Keratinocyte (primary cell): ENCODE results near the gene MAP1LC3B. TPM values are rescaled to one million over a fixed set of nuclear protein-coding genes. Genes with fewer than 3 reads are reported as not detected.
"Not testable (repeated sequence)": the region's sequence is repeated elsewhere in the genome, so short reads cannot be mapped to it uniquely, and the experiment has no call there.

Experiments
- DNase-seq: peaks from one replicate; pipeline ENCODE4 v3.0.0-alpha.2; 2011; ENCODE audit warnings: low read depth, missing footprints, low spot score
- FAIRE-seq: peaks from 2 replicates; lab custom pipeline; 2011; peaks lifted over from hg19 to GRCh38; lab: Jason Lieb, UNC
- H2AFZ ChIP-seq: 2 replicates; pipeline ENCODE4 v1.6.0; 2012; ENCODE audit warnings: low read length, control low read depth, inconsistent platforms; ENCODE audit not compliant: control insufficient read depth
- H3K27ac ChIP-seq: 2 replicates; pipeline ENCODE4 v1.5.1; 2011; ENCODE audit warnings: low read length; ENCODE audit not compliant: control insufficient read depth, insufficient read depth
- H3K27me3 ChIP-seq: 3 replicates; pipeline ENCODE4 v1.6.0; 2011; ENCODE audit warnings: low read length; ENCODE audit not compliant: control insufficient read depth, insufficient read depth; ENCODE audit errors: extremely low read depth
- H3K36me3 ChIP-seq, 2 experiments: 2 replicates in 1 of 2; 3 replicates in 1 of 2; pipeline ENCODE4 v1.5.1; 2011; ENCODE audit warnings: low read length in 2 of 2, mild to moderate bottlenecking in 1 of 2; ENCODE audit not compliant: control insufficient read depth in 2 of 2, insufficient read depth in 2 of 2; ENCODE audit errors: extremely low read depth in 1 of 2
- H3K4me1 ChIP-seq: 3 replicates; pipeline ENCODE4 v1.5.1; 2011; ENCODE audit warnings: low read length; ENCODE audit not compliant: control insufficient read depth, insufficient read depth; ENCODE audit errors: extremely low read depth
- H3K4me2 ChIP-seq: 3 replicates; pipeline ENCODE4 v1.6.0; 2011; ENCODE audit warnings: low read depth, low read length; ENCODE audit not compliant: control insufficient read depth, insufficient read depth; ENCODE audit errors: extremely low read depth
- H3K4me3 ChIP-seq, 3 experiments: fragments of 200-600 bp in 1 of 3; sonication (generic) in 1 of 3; 2 replicates in 2 of 3; 3 replicates in 1 of 3; pipeline ENCODE4 v1.5.1; 2011 to 2016; ENCODE audit warnings: low read length in 3 of 3, mild to moderate bottlenecking in 3 of 3, control low read depth in 2 of 3, inconsistent platforms in 1 of 3, low read depth in 1 of 3, mixed read lengths in 1 of 3, mixed run types in 1 of 3, moderate library complexity in 1 of 3; ENCODE audit not compliant: control insufficient read depth in 2 of 3, insufficient read depth in 2 of 3; ENCODE audit errors: extremely low read depth in 1 of 3
- H3K79me2 ChIP-seq: 2 replicates; pipeline ENCODE4 v1.6.0; 2012; ENCODE audit warnings: low read length; ENCODE audit not compliant: control insufficient read depth, insufficient read depth
- H3K9ac ChIP-seq: 3 replicates; pipeline ENCODE4 v1.6.0; 2011; ENCODE audit warnings: low read length; ENCODE audit not compliant: control insufficient read depth, insufficient read depth; ENCODE audit errors: extremely low read depth
- H3K9me1 ChIP-seq: 3 replicates; pipeline ENCODE4 v1.6.0; 2011; ENCODE audit warnings: low read length; ENCODE audit not compliant: control insufficient read depth, insufficient read depth; ENCODE audit errors: extremely low read depth
- H3K9me3 ChIP-seq: 2 replicates; pipeline ENCODE4 v1.5.1; 2012; ENCODE audit warnings: low read depth, low read length; ENCODE audit not compliant: control insufficient read depth
- H4K20me1 ChIP-seq: 3 replicates; pipeline ENCODE4 v1.6.0; 2011; ENCODE audit warnings: low read length; ENCODE audit not compliant: control insufficient read depth, insufficient read depth; ENCODE audit errors: extremely low read depth
- EZH2 ChIP-seq: IDR thresholded peaks from one replicate; pipeline ENCODE4 v1.6.1; 2012; ENCODE audit warnings: inconsistent platforms, mild to moderate bottlenecking, low read length, moderate library complexity
- dilution Hi-C: fragments of 300-500 bp; cut with MboI; formaldehyde crosslinking; loops from one replicate; pipeline ENCODE4 v1.7.0; 2020; ENCODE audit warnings: low sequenced_read_pairs; ENCODE audit not compliant: extremely low pct_ligation_motif_present
- polyA plus RNA-seq, 5 experiments: library from polyadenylated mRNA; depleted of rRNA in 3 of 5; stranded (reverse) in 3 of 5; stranded (forward) in 1 of 5; unstranded in 1 of 5; fragments of >200 nt; gene quantifications; 1 replicate in 1 of 5; 2 replicates in 3 of 5; 3 replicates in 1 of 5; pipeline versions ENCODE4 v1.2.1 to v1.2.3, GENCODE V29; 2011 to 2012; ENCODE audit warnings: missing spikeins in 2 of 5, low read depth in 1 of 5, low replicate concordance in 1 of 5
- TF ChIP-seq, protein P1 (sequence below), 3 experiments: IDR thresholded peaks in 1 of 3; conservative IDR thresholded peaks in 1 of 3; optimal IDR thresholded peaks in 1 of 3; 2 replicates in 2 of 3; 3 replicates in 1 of 3; pipeline versions ENCODE3 to v1.5.1; 2011; ENCODE audit warnings: low read length in 3 of 3, mild to moderate bottlenecking in 3 of 3, moderate library complexity in 2 of 3, control low read depth in 1 of 3, inconsistent platforms in 1 of 3; ENCODE audit not compliant: insufficient read depth in 2 of 3; ENCODE audit errors: extremely low read depth in 1 of 3

The MAP1LC3B gene
- polyA plus RNA-seq, 1 donor (not counting 4 experiments of a cell fraction or from before 2014, with no cell fraction given), result 50.3 TPM

DNA sequence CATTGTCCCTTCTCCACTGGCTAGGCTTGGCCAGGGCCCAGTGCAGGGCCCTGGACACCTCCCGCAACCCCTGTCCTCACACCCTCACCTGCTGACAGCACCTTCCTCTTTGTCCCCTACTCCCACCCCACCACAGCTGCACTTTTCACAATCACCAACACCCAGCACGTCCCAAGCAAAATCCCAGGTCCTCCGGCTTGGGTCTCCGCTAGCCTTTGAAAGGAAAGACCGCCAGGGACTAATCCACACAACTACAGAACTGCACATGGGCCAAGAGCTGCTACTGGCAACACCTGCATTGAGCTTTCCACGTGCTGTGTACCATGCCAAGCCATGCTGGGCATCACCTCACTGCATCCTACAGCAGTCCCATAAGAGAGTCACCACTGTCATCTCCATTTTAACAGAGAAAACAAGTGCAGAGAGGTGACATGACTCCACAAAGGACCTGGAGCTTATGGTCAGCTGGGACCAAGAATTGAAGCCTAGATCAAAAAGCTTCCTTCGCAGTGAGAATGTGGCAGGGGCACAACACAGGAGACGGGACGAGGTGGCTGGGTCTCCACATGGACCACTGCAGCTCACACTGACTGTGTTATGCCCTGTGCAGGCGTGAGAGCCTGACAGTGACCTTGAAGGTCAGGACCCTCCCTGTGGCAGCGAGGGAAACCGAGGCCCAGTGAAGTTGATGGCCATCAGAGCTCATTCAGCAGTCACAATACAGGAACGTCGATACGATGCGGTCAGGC is 31.1 kb upstream of the MAP1LC3B start:
- H3K4me3 ChIP-seq, result no peak overlapping the region
- FAIRE-seq, result no peak
- H3K9ac ChIP-seq, result no peak overlapping the region
- H2AFZ ChIP-seq, result no peak overlapping the region
- TF ChIP-seq EZH2, result no peak
- TF ChIP-seq, protein P1, sequence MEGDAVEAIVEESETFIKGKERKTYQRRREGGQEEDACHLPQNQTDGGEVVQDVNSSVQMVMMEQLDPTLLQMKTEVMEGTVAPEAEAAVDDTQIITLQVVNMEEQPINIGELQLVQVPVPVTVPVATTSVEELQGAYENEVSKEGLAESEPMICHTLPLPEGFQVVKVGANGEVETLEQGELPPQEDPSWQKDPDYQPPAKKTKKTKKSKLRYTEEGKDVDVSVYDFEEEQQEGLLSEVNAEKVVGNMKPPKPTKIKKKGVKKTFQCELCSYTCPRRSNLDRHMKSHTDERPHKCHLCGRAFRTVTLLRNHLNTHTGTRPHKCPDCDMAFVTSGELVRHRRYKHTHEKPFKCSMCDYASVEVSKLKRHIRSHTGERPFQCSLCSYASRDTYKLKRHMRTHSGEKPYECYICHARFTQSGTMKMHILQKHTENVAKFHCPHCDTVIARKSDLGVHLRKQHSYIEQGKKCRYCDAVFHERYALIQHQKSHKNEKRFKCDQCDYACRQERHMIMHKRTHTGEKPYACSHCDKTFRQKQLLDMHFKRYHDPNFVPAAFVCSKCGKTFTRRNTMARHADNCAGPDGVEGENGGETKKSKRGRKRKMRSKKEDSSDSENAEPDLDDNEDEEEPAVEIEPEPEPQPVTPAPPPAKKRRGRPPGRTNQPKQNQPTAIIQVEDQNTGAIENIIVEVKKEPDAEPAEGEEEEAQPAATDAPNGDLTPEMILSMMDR (optimal IDR thresholded peaks at IDR 0.05 in 1 of 3, IDR thresholded peaks at IDR 0.05 in 1 of 3, conservative IDR thresholded peaks at IDR 0.05 in 1 of 3; ENCODE audit: extremely low read depth in 1 of 3, insufficient read depth in 2 of 3, low read length in 3 of 3), result no peak
- H3K4me1 ChIP-seq, result no peaks in the 10 kb centered on the region
- no peak overlapping the region for H3K27ac ChIP-seq
- DNase-seq, result no peak
- H3K4me2 ChIP-seq, result no peak overlapping the region
- H3K36me3 ChIP-seq, result peaks cover 37 to 46% of the 10 kb centered on the region in 2 experiments
- peaks cover 32% of the 10 kb centered on the region for H3K79me2 ChIP-seq
- no peaks in the 10 kb centered on the region for H3K9me1 ChIP-seq
- H3K27me3 ChIP-seq, result no peaks in the 10 kb centered on the region
- dilution Hi-C loops, result no loop called here
- H3K9me3 ChIP-seq, result no peaks in the 10 kb centered on the region
- peaks cover 8% of the 10 kb centered on the region for H4K20me1 ChIP-seq

DNA sequence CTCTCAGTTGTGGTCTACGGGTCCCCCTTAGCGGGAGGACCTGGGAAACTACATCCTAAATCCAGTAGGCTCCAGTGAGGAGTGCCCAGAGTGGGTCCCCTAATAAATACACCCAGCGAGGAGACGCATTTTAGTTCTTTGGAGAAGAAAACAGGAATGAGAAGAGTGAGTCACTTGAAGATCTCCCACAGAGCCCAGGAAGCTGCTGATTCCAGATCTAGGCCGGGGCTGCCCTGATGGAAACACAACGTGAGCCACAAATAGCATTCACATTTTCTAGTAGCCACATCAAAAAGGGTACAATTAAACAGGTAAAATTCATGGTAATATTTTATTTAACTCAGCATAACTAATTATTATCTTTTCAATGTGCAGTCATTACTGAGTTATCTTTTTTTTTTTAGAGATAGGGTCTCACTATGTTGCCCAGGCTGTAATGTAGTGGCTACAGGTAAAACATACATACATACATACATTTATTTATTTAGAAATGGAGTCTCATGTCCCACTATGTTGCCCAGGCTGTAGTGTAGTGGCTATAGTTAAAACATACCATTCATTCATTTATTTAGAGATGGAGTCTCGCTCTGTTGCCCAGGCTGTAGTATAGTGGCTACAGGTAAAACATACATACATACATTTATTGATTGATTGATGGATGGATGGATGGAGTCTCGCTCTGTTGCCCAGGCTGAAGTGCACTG is 30.1 kb upstream of the MAP1LC3B start:
- dilution Hi-C loops, result no loop called here
- Histone ChIP-seq H3K4me2 (no peak overlapping the region), H3K9me1 (no peaks in the 10 kb centered on the region), H4K20me1 (peaks cover 8% of the 10 kb centered on the region), H3K36me3 (peaks cover 42 to 44% of the 10 kb centered on the region in 2 experiments), H3K79me2 (peaks cover 41% of the 10 kb centered on the region), H3K9me3 (no peaks in the 10 kb centered on the region), H3K4me3 (no peak overlapping the region), H3K27me3 (no peaks in the 10 kb centered on the region), H3K27ac (no peak overlapping the region), H3K4me1 (no peaks in the 10 kb centered on the region), H2AFZ (no peak overlapping the region), H3K9ac (no peak overlapping the region)
- FAIRE-seq (no peak), DNase-seq (no peak)
- no peak for TF ChIP-seq EZH2
- TF ChIP-seq, protein P1 (optimal IDR thresholded peaks at IDR 0.05 in 1 of 3, IDR thresholded peaks at IDR 0.05 in 1 of 3, conservative IDR thresholded peaks at IDR 0.05 in 1 of 3; ENCODE audit: extremely low read depth in 1 of 3, insufficient read depth in 2 of 3, low read length in 3 of 3), result no peak

DNA sequence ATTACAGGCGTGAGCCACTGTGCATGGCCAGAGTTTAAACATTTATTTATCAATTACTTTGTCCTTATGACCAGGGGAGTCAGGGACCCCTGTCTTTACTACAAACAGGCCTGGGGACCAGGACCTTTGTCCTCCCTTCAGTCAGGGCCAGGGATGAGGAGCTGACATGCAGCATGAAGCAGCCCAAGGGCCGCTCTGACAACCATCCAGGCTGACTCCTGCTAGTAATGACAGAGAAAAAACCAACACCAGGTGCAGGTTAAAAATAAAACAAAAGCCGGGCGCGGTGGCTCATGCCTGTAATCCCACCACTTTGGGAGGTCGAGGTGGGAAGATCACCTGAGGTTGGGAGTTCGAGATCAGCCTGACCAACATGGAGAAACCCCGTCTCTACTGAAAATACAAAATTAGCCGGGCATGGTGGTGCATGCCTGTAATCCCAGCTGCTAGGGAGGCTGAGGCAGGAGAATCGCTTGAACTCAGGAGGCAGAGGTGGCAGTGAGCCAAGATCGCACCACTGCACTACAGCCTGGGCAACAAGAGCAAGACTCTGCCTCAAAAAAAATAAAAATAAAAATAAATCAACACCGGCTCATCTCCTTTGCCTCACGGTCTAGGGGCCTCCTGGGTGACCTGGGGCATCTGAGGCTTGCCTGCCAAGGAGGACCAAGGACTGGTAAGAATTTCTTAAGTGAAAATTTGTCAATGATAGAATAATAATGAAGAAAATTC is 29.1 kb upstream of the MAP1LC3B start:
- DNase-seq, H2AFZ ChIP-seq, H3K27ac ChIP-seq, H3K27me3 ChIP-seq, dilution Hi-C loops, H3K4me2 ChIP-seq, H3K9ac ChIP-seq, H3K4me1 ChIP-seq, FAIRE-seq, H3K9me1 ChIP-seq, H3K9me3 ChIP-seq, H3K4me3 ChIP-seq: not testable (repeated sequence)
- peaks cover 50% of the 10 kb centered on the region for H3K79me2 ChIP-seq
- H4K20me1 ChIP-seq, result peaks cover 14% of the 10 kb centered on the region
- peaks cover 48% of the 10 kb centered on the region in 2 experiments for H3K36me3 ChIP-seq
